Brain pericyte (primary cell): ENCODE results near the gene EIF1AX.
A peak's percentile ranks its signal among the peaks of the same experiment; 100 is the strongest.
"Not testable (repeated sequence)": the region's sequence is repeated elsewhere in the genome, so short reads cannot be mapped to it uniquely, and the experiment has no call there.

Source experiments
- DNase-seq: peaks from one replicate; pipeline ENCODE4 v3.0.0-alpha.2; 2012; ENCODE audit warnings: low read depth, low spot score

EIF1AX gene, protein sequence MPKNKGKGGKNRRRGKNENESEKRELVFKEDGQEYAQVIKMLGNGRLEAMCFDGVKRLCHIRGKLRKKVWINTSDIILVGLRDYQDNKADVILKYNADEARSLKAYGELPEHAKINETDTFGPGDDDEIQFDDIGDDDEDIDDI

DNA sequence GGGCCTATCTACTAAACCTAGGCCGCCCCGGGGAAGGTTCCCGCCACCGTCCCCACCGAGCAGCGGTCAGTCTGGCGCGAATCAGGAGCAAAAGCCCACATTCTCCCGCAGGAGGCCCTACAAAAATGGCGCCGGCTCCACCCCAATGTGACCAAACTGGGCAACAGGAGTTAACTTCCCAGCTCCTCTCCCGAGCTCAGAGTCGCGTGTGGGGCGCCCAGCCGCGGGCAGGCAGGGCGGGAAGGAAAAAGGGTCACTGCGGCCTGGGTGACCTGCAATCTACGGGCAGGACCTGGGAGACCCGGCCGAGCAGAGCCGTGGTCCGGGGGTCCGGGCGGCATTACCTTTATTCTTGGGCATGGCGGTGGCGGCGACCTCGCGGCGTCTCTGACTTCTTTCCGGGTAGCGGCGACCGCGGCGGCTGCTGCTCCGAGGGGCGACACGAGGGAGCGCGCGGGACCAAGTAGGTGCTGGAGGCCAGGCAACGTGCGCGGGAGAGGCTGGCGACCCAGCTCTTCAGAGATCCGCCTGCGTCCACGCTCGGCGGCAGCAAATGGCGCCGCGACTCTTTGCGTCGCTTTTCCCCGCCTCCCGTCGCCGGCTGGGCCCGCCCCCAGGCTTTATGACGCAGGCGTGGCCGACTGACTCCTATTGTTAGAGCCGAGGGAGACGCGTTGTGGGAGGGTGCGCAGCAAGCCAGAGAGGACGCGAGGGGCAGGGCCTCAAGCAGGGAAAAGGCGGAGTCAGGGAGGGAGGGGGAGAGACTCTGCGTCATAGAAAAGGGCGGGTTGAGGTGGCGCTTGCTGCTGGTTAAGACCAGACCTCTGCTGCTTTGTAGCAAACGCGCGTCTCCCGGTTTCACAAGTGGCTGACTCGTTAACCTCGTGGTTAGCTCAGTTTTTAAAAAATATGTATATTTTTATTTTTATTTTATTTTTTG is at the start of gene EIF1AX:
Gene EIF1AX, minus strand, starts transcription at position 558 of the 940 bp plus-strand sequence. Its CDS starts 198 bp downstream, at position 360.
- peak; percentile 95 for DNase-seq

DNA sequence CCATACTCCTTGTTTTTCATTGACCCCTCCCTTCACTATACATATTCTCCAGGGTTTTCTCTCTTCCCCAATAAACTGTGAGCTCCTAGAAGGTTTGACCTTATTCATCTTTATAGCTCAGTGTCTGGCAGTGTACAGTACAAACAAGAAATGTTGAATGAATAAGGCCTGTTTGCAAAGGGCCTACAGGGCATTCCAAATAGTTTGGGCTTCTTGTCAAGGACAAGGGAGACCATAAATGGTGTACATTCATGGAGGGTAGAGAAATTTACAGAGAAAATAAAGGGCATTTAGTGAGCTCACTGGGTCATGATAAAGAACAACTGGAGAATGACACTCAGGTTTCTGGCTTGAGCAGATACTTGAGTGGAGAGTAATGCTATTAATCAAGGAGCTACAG is 47.5 kb upstream of the EIF1AX start:
- no peak for DNase-seq

DNA sequence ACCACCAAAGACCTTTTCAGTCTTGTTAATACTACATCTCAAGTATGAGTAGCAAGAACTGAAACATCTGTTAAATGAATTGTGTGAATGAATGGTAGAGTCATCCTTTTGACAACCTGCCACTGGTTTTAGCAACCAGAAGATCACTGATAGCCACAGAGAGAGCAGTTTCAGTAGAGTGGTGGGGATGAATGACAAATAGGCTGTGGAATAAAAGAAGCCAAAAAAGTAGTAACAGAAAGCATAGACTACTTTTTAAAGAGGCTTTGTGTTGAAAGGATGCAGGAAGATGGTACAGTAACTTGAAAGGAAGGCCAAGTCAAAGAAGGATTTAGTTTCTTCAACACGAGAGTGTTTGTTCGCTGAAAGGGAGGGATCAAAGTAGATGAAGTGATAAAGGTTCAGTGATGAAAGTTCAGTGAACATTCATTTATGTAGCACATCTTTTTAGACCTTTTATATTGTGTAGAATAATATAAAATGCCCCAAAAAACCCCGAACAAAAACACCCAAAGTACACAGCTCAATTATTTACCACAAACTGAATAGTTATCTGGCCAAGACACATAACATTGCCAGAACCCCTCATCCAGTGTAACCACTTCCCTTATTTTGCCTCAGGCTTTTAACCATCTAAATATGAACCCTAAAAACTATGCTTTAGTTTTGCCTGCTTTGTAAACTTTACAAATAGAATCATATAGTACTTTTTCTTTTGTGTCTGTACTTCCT is 40.1 kb upstream of the EIF1AX start:
- no peak for DNase-seq

DNA sequence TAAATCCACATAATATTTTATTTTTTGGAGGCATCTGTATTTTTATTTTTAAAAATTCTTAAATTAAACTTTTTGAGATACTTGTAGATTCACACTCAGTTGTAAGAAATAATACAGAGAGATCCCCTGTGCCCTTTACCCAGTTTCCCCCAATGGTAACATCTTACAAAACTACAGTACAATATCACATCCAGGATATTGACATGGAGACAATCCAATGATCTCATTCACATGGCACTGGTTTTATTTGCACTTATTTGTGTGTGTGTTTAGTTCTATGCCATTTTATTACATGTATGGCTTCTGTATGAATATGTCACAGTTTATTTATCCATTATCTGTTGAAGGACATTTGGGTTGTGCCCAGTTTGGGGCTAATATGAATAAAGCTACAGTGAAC is 35.5 kb upstream of the EIF1AX start:
- no peak for DNase-seq

DNA sequence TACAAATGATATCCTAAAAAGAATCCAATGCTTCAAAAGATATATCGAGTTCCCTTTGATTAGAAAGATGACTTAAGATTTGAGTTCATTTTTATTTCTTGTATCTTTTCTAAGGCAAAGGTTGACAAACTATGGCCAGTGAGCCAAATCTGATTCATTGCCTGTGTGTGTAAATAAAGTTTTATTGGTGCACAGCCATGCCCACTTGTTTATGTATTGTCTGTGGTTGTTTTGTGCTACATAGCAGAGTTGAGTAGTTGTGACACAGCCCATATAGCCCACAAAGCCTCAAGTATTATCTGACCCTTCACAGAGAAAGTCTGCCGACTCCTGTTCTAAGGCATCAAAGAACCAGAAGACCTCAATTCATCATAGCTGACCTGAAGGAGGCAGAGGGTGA is 32.2 kb upstream of the EIF1AX start:
- no peak for DNase-seq

DNA sequence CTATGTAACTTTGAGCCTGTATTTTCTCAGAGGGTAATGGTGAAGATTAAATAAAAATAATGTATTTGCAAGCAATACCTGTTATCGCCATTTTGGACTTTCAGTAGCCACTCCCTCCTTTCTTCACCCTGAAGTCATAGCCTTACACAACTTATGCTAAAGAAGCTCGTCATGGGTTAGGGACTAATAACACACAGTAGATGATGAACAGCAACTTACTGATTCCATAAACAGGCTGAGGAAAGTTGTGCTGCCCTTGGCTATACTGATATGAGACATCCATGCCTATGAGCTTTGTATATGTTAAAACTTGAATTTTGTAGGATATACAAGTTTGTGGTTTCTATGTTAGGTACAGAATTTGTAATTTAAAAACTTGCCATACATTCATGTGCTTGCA is 31.7 kb upstream of the EIF1AX start:
- DNase-seq, result no peak

DNA sequence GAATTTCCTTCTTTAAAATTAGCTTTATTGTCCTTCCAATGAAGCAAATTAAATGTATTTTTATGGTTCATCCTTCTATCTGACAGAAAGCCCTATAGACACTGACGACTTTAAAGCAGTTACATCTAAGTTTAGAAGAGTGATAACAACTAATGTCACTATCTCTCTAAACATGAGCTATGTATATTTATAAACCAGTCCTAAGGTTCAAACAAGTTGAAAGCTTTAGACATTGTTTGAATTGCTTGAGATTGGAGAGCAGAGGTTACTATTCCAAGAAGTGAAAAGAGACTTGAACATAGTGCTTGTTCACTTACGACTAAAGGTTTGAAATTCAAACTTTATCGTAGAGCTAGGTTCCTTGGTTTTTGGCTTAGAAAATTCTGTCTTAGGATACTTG is 30.2 kb upstream of the EIF1AX start:
- DNase-seq, result no peak

DNA sequence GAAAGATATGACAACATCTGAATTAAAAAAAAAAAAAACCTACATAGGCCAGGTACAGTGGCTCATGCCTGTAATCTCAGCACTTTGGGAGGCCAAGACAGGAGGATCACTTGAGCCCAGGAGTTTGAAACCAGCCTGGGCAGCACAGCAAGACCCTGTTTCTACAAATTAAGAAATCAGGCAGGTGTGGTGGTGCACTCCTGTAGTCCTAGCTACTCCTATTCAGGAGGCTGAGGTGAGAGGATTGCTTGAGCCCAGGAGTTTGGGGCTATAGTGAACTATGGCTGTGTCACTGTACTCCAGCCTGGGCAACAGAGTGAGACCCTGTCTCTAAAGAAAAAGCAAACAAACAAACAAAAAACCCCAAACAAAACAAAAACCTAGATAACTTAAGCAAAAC is 20.9 kb upstream of the EIF1AX start:
- not testable (repeated sequence) for DNase-seq

DNA sequence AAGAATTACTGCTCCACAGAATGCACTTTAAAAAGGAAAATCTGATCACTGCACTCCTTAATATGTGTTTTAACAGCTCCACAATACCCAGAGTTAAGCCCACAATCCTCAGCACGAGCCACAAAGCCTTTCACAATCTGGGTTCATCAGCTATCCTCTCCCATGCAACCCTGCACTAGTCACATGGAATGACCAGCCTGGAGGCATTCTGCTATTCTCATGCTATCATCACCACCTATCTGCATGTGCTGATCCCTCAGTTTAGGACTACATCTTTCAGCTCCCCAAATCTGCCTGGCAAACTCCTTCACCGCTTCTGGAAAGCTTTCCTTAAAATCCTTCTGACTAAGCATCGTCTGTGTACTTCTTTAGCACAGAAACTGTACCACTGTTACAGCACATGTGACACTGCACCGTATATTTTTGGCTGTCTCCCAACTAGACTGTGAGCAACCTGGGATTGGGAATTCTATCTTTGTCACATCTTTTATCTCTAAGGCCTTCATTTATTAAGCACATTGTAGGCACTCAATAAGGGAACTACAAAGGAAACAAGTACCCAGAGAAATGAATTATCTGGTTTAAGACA is 18.3 kb upstream of the EIF1AX start:
- no peak for DNase-seq

DNA sequence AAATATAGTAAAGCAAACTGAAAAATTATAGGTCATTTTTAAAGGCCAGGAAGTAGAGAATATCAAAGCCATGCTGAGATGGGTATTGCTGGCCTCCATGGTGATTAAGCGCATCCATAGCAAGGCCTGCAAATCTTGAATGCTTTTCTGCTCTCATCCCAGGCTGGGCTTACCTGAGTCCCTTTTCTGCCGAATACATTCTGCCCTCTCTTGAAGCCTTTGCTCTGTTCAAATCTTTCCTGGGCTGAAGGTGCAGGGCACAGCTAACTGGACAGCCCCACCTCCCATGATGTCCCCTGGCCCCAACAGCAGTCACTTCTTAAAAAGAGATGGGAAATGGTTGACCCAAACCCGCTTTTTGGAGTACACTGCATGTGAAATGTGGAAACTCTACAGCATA is 10.1 kb upstream of the EIF1AX start:
- no peak for DNase-seq

DNA sequence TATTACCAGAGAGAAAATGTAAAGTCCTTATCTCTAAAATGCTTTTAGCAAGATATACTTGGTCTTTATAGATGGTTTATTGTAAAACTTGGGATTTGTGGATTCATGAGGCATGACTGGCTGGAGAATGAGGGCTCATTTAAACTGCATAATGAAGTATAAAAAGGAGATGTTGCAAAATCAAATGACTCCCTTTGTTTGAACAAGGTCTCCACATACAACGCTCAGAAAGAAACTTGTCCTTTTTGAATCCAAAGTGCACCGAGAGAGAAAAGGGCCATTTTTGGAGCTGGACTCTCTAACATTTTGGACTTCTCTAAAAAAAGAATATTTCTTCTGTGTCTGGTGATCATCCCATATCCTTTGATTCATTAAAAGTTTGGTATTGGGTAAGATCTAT is 7.7 kb upstream of the EIF1AX start:
- no peak for DNase-seq

DNA sequence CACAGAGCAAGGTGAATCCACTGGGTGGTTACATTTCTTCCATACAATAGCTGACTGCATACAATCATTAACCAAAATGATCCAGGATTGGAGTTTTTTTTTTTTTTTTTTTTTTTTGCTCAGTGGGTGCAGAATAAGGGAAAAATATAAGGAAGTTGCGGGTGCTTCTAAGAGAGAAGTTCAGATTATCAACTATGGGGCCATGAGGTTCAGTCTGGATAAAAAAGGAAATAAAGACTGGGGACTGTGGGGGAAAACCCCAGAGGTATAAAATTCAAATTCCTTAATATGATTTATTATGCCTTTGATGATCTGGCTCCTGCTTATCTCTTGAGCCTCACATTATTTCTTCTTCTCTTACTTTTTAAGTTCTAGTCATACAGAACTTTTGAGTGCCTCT is 5.9 kb upstream of the EIF1AX start:
- no peak for DNase-seq

DNA sequence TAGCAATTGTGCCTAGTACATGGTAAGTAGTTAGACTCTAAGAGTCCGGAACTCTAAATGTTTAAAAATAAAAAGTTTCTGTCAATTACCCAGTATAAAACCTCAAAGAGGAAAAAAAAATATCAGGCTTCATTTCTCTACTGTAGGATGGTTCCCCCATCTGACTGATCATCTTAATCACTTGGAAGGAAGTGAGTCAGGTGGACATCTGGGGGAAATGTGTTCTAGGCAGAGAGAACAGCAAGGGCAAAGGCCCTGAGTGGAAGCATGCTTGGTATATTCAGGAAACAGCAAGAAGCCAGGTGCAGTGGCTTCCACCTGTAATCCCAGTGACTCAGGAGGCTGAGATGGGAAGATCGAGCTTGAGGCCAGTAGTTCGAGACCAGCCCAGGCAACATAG is 2.9 kb upstream of the EIF1AX start:
- DNase-seq, result no peak

DNA sequence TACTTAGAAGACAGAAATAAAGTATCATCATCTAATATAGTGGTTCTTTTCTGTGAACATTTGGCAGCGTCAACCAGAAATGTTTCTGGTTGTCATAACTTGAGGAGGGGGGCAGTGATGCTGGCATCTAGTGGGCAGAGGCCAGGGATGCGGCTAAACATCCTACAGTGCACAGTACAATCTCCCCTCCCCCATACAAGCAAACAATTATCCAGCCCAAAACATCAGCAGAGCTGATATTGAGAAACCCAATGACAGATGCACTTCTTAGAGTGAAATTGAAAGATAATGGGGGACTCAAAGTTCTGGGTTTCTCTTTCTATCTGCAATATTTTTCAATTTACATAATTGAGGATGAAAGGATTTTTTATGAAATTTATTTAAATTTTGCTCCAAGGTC is 1.9 kb upstream of the EIF1AX start:
- no peak for DNase-seq

DNA sequence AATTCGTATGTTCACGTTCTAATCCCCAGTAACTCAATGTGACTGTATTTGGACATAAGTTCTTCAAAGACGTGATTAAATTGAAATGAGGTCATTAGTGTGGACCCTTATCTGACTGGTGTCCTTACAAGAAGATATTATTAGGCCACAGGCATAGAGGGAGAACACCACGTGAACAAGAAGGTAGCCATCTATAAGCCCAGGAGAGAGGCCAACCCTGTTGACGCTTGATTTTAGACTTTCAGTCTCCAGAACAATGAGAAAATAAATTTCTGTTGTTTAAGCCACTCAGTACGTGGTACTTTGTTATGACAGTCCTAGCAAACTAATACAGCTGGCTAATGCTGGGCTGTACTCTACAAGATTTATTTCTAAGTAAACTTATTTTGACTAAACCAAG is 1.5 kb upstream of the EIF1AX start:
- DNase-seq, result no peak

DNA sequence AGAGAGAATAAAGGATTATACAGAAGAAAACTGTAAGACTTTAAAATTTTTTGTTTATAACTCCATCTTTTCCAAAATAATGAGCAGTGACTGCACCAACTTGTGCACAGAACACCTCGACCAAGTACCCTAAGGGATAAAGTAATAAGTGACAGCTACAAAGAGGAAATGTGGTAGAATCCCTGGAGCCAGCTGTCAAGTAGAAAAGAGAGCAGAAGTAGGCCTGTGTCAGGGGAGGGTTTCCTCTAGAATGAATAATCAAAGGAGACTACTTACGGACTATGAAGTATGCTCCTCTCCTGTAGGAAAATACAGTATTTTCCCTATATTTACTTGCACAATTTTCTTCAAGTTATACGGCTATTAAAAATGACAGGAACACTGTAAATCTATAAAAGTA is 1.2 kb downstream of the EIF1AX start:
- DNase-seq, result no peak

DNA sequence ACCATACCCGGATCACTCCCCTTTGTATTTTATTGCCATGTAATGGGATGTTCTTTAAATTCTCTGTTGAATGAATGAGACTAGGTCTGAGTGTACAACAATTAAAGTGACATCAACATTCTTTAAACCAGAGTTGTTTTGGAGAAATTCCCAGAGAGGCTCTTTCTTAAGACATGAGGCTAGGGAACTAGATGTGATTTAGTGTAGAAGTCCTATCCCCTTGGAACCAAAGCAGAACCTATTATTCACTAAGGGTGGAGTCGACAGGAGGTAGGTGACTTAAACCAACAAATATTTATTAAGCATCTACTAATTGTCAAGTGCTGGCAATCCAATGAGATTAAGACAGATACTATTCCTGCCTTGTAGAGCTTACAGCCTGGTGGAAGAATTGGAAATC is 1.7 kb downstream of the EIF1AX start:
- no peak for DNase-seq

DNA sequence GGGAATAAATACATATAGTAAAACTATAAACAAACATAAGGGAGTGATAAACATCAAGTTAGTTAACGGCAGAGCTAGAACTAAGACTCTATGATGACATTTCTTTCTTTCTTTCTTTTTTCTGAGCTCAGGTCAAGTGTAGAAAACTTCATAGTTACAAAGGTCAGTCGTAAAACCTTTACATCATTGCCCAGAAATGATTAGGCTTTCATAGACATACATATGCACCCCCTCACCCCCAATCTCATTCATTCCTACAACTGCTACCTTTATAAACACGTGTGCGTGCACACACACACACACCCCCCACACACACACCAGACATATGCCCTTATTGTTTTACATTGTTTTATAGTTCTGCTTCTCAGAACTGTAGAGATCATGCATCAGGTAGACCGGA is 5.7 kb downstream of the EIF1AX start:
- no peak for DNase-seq

DNA sequence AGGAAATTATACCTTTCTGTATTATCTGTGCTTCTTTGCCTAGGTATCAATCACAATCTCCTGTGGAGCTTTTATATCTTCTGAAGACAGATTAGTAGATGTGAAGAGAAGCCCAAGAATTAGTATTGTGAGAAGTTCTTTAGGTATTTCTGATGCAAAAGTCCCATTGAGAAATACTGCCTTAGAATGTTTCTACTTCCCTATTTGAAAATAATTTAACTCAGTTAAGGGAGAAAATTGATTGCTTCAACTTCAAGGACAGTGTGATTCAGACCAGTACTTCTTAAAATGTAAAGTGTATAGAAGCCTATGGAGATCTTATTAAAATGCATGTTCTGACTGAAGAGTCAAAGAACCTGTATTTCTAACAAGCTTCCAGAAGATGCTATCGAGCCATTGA is 9.0 kb downstream of the EIF1AX start:
- DNase-seq, result no peak

DNA sequence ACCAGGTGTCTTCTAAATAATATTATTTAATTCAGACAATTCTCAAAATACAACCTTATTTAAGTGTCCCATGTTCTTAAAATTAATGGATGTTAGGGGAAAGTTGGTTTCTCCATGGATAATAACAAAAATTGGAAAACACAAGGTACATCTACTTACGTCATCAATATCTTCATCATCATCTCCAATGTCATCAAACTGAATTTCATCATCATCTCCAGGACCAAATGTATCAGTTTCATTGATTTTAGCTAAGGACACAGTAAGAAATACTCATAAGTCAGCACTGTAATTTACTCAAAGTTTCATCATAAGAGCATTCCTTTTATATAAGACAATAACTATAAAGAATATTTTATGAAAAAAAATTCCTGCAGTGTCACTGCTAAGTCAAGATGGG is 11.3 kb downstream of the EIF1AX start:
- DNase-seq, result no peak

DNA sequence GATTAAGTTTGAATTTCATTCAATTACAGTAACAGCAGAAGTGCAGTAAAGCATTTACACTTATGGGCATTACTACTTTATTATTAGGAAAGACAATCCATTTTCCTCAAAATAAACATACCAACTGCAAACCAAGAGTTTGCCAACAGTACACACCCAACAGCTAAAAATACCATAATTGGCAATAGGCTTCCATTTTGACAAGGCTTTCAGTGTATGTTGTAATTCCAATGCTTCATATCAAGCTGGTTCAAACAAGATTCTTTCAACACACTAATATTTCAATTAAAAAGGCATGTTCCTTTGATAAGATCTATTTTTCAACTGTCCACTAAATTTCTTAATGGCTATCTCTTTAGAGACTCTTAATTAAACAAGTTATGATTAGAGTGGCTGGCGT is 12.1 kb downstream of the EIF1AX start:
- no peak for DNase-seq

DNA sequence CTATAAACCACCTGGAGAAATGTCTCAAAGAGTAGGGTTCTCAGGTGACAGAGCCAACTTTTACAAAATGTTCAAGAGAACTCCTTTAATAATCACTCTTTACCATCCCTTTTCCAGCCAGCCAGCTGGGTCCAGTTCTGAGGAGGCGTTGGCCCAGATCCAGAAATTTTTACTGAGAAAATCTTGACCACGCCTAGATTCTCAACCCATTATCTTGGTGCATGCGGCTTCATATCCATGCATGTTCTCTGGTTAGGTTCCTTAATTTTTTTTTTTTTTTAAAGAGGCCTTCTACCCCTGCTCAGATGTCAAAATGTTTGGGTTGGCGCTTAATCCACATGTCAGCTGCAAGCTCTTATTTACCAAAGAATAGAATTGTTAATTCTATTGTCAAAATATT is 13.0 kb downstream of the EIF1AX start:
- no peak for DNase-seq
